NCI-H146 (cell line): ENCODE data around the gene CDH4.

Source experiments
- DNase-seq: peaks from one replicate; lab custom pipeline; 2025; lab: John Stamatoyannopoulos, UW

Gene CDH4

DNA sequence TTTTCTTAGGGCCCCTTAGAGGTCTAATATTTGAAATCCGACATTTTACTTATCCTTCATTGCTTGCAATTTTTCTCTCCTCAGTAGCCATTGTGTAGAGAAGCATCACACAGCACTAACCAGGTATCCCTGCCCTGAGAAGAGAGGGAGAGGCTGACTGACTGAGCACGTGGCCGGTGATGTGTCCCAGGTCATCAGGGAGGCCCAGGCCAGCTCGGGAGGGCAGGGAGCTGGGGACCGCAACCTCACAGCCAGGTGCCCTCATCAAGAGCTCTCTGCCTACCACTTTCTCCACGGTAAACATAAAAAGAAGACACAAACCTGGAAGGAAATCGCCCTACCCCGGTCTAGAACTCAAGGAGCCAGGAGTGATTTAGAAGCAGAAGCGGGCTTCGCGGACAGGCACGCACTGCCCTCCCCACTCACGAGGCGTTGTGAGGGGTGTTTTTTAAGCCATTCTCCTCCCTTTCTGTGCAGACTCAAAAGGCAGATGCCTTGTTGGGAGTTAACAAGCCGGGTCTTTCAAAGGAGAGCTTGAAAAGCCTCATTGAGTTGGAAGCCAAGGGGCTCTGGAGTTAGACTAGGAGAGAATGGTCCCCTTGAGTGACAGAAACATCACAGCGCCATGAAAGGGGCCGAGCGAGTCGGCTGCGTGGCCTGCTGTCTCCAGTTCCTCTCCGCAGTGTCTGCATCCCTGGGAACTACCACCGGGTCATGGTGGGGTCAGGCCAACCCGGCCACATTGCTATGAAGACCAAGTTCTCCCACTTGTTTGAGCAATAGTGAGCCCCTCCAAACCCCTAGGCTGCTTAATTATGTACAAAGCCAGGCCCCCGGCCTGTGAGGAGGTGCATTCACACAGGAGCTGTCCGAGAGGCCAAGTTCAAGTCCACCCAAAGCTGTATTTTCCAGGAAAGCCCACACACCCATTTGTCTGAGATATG, 285.4 kb downstream of the CDH4 start:
- no peak for DNase-seq

GRCh38 chr20:61538183-61538942, 286.3 kb downstream of the CDH4 start:
- DNase-seq: no peak

DNA sequence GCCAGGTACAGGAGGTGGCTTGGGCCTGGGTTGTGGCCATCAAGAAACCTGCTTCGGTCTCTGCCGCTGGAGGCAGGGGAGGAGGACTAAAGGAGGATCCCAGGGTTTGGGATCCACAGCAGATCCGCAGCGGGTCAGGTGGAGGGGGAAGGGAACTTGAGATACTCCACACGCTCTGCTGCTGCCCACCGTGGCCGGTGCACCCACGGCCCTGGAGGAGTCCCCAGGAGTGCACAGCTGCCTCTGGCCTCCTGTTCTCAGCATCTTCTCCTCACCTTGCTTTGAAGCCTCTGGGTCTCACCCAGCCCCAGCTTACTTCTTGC, 286.8 kb downstream of the CDH4 start:
- DNase-seq: no peak

DNA sequence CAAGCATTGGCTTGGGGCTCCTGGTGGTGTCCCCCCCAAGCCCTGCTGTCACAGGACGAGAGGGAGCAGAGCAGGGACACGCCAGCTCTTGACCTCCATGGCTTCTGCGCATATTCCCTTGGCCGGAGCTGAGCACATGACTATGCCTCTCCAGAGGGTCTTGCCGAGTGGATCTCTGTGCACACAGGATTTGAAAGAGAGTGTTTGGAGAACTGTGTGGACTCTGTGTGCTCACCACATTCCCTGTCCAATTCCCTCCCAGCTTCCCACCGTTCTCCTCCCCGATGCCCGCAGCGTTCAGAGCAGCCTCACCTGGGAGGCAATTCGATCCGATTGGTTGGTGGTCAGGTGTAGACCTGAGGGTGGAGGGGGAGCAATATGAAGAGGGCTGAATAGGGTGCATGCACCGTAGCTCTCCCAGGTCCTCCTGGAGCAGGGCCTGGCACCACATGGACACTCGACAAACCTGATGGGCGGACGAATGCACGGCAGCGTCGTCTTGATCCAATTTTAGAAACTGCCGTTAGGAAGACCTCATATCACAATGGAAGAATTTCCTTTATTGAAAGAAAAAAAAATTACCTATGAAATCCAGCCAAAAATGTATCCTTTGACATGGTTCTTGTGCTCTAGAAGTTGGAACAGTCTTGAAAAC, 287.8 kb downstream of the CDH4 start:
- DNase-seq: no peak

DNA sequence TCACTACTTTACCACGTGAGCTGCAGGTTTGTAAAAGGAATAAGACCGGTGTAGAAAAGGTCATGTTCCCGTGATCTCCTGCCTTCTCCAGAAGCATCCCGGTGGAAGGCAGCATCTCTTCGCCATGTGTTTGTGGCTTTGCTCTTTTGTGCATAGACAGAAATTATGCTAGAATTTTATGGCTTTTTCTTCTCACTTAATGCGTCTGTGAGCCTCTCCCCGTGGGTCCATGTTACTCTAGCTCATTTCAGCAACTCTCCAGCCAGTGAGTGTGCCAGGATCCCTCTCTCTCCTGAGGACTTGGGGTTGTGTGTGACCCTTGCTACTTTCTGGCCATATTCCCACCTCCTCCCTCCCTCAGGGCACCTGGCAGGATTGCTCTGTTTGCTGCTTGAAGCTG, 289.5 kb downstream of the CDH4 start:
- DNase-seq: no peak

GRCh38 chr20:61543086-61543485, 291.0 kb downstream of the CDH4 start:
- DNase-seq: no peak

GRCh38 chr20:61543931-61544745, 292.1 kb downstream of the CDH4 start:
- no peak for DNase-seq

DNA sequence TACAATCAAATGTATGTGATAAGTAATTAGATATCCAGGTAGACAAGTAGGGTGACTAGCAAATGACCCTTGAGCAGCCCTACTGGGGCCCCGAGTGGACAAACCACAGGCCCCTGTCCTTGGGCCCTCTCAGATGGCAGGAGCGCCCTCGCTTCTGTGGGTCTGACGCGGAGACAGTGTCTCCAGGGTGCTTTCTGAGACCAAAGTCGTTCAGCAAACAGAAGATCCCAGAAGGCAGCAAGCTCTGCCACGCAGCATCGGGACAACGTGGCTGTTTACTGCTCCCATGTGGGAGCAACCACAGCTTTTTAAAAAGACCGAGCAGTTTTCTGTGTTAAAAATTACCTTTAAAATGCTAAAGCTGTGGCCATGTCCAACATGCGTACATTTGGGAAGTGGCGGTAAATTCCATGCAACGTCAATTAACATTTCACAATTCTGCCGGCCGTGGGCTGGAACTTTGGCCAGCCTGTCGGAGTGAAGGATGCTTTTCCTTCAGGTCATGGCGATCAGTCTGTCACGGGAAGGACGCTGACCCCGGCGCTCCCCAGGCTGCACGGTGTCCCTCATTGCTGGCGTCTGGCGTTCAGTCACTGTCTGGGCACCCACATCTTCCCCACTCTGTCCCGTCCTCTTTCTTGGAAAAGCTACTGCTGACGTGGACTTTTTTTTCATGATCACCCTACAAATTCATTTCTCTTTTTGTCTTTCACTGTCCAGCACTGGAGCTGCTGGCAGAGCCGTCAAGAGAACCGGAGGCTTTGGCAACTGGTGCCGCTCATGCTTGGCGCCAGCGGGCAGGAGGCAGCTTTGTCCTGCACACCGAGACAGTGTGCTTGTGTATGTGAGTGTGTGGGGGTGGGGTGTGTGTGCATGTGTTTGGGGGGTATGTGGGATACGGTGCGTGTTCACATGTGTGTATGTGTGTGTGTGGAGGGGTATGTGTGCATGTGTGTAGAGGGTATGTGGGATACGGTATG, 293.1 kb downstream of the CDH4 start:
- DNase-seq: no peak

DNA sequence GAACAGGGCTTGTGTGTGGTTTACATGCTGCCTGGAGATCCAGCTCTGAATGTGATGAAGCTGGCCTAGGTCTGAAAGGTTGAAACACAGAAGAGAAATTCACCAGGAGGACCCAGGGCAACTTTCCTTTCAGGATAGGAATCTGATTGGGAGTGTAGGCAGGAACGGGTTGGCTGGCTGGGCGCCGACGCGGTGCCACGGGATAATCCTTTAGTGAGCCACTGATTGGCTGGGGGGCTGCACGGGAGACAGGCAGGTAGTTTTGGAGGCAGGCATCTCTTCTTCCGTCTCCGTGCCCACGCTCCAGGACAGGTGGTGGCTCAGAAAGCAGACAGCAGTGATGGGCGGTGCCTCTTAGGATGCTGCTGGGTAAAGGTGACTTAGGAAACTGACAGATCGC, 294.6 kb downstream of the CDH4 start:
- no peak for DNase-seq

DNA sequence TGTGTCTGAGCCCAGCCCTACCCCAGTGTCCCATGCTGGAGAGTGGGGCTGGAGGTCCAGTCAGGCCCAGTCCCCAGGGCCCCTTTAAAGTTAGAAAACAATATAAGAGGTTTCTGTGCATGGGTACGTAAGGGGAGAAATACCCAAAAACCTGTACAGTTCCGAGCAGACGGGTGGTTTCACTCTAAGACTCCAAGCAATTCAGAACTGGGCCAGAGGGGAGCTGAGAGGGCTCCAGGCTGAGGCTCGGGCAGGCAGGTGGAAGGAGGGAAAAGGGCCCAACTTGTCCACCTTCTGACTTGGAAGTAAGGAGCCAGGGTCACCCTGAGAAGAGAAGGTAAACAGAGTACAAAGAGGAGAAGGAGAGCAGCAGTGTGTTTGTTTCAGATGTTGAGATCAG, 296.0 kb downstream of the CDH4 start:
- DNase-seq: no peak

- no peak for DNase-seq
These were observed 297.8 kb downstream of the CDH4 start for GRCh38 chr20:61549865-61550264.

- no peak for DNase-seq
These were observed 299.3 kb downstream of the CDH4 start for GRCh38 chr20:61551401-61551800.

DNA sequence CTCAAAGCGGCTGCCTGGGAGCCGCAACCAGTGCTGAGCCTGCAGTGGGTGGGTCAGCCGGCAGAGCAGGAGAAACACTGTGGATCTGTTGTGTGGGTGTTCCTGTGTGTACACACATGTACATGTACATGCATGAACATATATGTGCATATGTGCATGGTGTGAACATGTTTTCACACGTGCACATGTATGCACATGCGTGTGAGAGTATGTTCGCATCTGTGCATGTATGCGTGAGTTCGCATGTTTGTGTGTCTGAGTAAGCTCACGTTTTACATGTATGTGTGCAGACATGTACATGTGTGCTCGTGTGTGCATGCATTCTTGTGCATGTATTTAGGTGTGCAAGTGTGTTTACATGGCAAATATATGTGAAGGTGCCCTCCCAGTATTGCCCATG, 302.6 kb downstream of the CDH4 start:
- no peak for DNase-seq

DNA sequence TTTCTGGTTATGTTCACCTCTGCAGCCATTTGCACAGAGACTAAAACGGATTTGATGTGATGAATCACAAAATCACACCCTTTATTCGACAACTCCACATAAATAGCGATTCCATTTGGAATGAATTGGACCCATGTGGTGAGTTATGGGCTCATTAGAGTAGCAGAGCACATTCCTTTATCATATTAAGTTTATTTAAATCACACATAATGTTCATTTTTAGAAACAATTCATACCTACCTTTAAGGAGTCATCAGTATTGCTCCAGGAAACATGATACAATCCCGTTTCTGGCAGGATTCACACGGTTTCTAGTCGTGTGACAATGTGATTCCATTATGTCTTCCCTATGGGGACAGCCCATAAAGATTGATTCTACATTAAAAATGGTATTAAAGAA, 303.5 kb downstream of the CDH4 start:
- DNase-seq: no peak

DNA sequence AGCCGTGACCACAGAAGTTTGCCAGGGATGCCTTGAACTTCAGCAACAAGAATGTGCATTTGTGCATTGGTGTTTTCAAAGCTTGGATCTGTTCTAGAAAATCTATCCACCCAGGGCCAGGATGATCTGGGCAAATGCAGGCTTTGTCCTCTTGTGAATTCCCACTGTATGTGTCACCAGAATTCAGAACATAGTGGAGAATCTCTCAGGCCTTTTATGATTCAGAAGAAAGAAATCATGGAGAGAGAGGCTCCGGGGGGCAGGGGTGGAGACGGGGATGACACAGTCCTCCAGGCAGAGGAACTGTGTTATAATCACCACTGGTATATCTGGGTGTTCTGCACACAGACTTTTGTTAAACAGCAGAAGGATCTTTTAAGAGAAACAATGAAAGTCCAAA, 304.1 kb downstream of the CDH4 start:
- DNase-seq: no peak

DNA sequence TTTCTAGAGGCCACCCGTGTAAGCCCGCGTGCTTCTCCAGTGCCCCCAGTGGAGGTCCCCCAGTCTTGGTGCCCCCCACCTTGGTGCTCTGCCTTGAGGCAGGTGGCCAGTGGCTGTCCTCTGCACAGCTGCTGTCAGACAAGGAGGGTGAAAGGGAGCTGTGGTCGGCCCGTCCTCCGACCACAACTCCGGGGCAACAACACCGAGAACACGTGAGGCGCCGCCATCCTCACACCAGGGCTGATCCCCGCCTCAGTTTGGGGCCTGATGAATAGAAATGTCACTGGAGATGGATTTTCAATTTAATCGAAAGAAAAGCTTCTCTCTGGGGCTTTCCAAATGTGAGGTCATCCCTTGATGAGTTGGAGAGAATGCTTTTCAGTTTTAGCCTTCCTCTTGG, 304.6 kb downstream of the CDH4 start:
- DNase-seq: no peak

GRCh38 chr20:61557621-61558020, 305.6 kb downstream of the CDH4 start:
- no peak for DNase-seq

GRCh38 chr20:61558726-61559125, 306.7 kb downstream of the CDH4 start:
- DNase-seq: no peak

GRCh38 chr20:61559706-61560315, 307.8 kb downstream of the CDH4 start:
- no peak for DNase-seq

DNA sequence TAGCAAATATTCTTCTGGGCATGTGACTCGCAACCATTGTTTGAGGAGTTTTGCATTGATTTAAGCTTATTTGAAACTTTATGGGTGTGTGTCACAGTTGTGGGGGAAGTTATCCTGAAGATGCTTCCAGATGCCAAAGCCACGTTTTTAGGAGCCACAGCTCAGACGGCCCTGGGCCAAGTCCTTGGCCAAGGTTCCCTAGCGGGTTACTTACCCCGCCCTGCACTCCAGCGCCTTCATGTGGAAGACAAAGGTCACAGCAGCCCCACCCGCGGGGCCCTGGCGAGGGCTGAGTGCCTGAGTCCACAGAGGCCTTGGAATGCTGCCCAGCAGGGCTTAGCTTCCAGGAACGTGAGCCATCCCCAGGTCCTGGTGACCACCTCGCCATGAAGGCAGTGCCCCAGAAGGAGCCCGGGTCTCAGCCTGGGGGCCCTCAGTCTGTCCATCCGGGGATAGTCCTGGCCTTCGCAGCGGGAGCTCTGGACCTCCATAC, 308.3 kb downstream of the CDH4 start:
- DNase-seq: no peak
